PC-3 (cell line): Measurements from ENCODE around the gene FAM221A. TPM values are rescaled to one million over a fixed set of nuclear protein-coding genes. Genes with fewer than 3 reads are reported as not detected.

ENCODE experiments used
- ATAC-seq: fragments of 200-7000 bp; cut with Tn5 transposase; 2 replicates; pipeline ENCODE4 v1.9.1; 2020; ENCODE audit warnings: mild to moderate bottlenecking, moderate library complexity
- BruUV-seq: library from RNA; stranded (reverse); fragments of 400-500 nt; replicated peaks from 2 replicates; lab custom pipeline; 2021; lab: Mats Ljungman, UMichigan
- CTCF ChIA-PET: fragments of 300-600 bp; sonication (Branson Sonifier 250); formaldehyde crosslinking; loops from one replicate; lab custom pipeline; 2022; ENCODE audit warnings: antibody characterized with exemption; lab: Charles Lee
- POLR2A ChIA-PET: fragments of 300-600 bp; sonication (Branson Sonifier 250); formaldehyde crosslinking; loops from one replicate; lab custom pipeline; 2022; ENCODE audit warnings: antibody characterized with exemption; ENCODE audit not compliant: unreplicated experiment; lab: Charles Lee
- DNase-seq: peaks from one replicate; pipeline ENCODE4 v3.0.0-alpha.2; 2015
- H2AFZ ChIP-seq: fragments of 300-600 bp; sonication (generic); 2 replicates; pipeline ENCODE4 v1.6.0; 2016; ENCODE audit warnings: antibody characterized with exemption, low read length
- H3F3A ChIP-seq: fragments of 300-600 bp; sonication (generic); one replicate; pipeline ENCODE4 v1.6.0; 2017; ENCODE audit warnings: antibody characterized with exemption, low read length, control low read depth, mild to moderate bottlenecking; ENCODE audit not compliant: unreplicated experiment
- H3K27ac ChIP-seq: fragments of 300-600 bp; sonication (generic); 2 replicates; pipeline ENCODE4 v1.5.1; 2016; ENCODE audit warnings: mild to moderate bottlenecking, low read length
- H3K27me3 ChIP-seq: fragments of 300-600 bp; sonication (generic); 2 replicates; pipeline ENCODE4 v1.6.1; 2016; ENCODE audit warnings: low read length, mixed read lengths
- H3K36me3 ChIP-seq: fragments of 300-600 bp; sonication (generic); 2 replicates; pipeline ENCODE4 v1.6.1; 2016; ENCODE audit warnings: low read depth, mixed run types, low read length, mixed read lengths
- H3K4me1 ChIP-seq: fragments of 300-600 bp; sonication (generic); 2 replicates; pipeline ENCODE4 v1.5.1; 2016; ENCODE audit warnings: low read length; ENCODE audit not compliant: insufficient read depth
- H3K4me2 ChIP-seq: fragments of 300-600 bp; sonication (generic); 2 replicates; pipeline ENCODE4 v1.6.0; 2016; ENCODE audit warnings: low read length
- H3K4me3 ChIP-seq: fragments of 300-600 bp; sonication (generic); 2 replicates; pipeline ENCODE4 v1.5.1; 2016; ENCODE audit warnings: mild to moderate bottlenecking, low read length, mixed read lengths
- H3K79me2 ChIP-seq: fragments of 300-600 bp; sonication (generic); 2 replicates; pipeline ENCODE4 v1.6.1; 2017; ENCODE audit warnings: low read length, mixed read lengths
- H3K9ac ChIP-seq: fragments of 300-600 bp; sonication (generic); 2 replicates; pipeline ENCODE4 v1.6.0; 2016; ENCODE audit warnings: mild to moderate bottlenecking, low read length
- H3K9me2 ChIP-seq: fragments of 300-600 bp; sonication (generic); replicated peaks from 2 replicates; pipeline ENCODE4 v1.6.1; 2016; ENCODE audit warnings: mixed run types, low read length, mixed read lengths
- H3K9me3 ChIP-seq: fragments of 300-600 bp; sonication (generic); 2 replicates; pipeline ENCODE4 v1.6.1; 2016; ENCODE audit warnings: low read length, mixed read lengths
- H4K20me1 ChIP-seq: fragments of 300-600 bp; sonication (generic); 2 replicates; pipeline ENCODE4 v1.6.1; 2016; ENCODE audit warnings: low read length, mixed read lengths
- EZH2 ChIP-seq: fragments of 300-600 bp; sonication (generic); IDR thresholded peaks from one replicate; pipeline ENCODE4 v1.6.1; 2017; ENCODE audit warnings: antibody characterized with exemption, mild to moderate bottlenecking, low read length; ENCODE audit not compliant: unreplicated experiment
- EZH2phosphoT487 ChIP-seq: fragments of 300-600 bp; sonication (generic); IDR thresholded peaks from 2 replicates; pipeline ENCODE4 v1.6.1; 2018; ENCODE audit warnings: mild to moderate bottlenecking, antibody characterized with exemption, low read length, borderline replicate concordance
- intact Hi-C: fragments of 100-400 bp; cut with micrococcal nuclease; formaldehyde crosslinking; loops from 2 replicates; pipeline ENCODE4 v1.9.0; 2023
- total RNA-seq: library from RNA; depleted of rRNA; stranded (reverse); fragments of >200 nt; gene quantifications from 2 replicates; pipeline ENCODE4 v1.2.3, GENCODE V29; 2014
- TF ChIP-seq, protein P1 (sequence below): fragments of 300-600 bp; sonication (generic); conservative IDR thresholded peaks from 2 replicates; pipeline ENCODE4 v1.5.1; 2017; ENCODE audit warnings: antibody characterized with exemption, low read depth, mild to moderate bottlenecking, low read length

The FAM221A gene
- total RNA-seq, 1 experiment from 2014 or later = 5.6 TPM

GRCh38 chr7:23658831-23659427 lies 21.1 kb upstream of the FAM221A start:
- CTCF ChIA-PET = no interaction called here
- no peaks in the 10 kb centered on the region for H4K20me1 ChIP-seq
- H3K9me3 ChIP-seq = peaks cover 9% of the 10 kb centered on the region; the same call in 1 of the 2 replicates
- no peaks in the 10 kb centered on the region for H3K79me2 ChIP-seq
- BruUV-seq = no TSS peak
- H3K27ac ChIP-seq = no peak overlapping the region
- no peaks in the 10 kb centered on the region for H3F3A ChIP-seq
- DNase-seq (no peak), ATAC-seq (no peak)
- H3K4me2 ChIP-seq = no peak overlapping the region
- no peak overlapping the region for H3K9ac ChIP-seq
- intact Hi-C loops = no loop called here
- H3K4me1 ChIP-seq = no peaks in the 10 kb centered on the region
- no peak overlapping the region for H3K4me3 ChIP-seq
- H3K9me2 ChIP-seq = no peaks in the 10 kb centered on the region
- POLR2A ChIA-PET = no interaction called here
- H2AFZ ChIP-seq = no peak overlapping the region
- H3K27me3 ChIP-seq = no peaks in the 10 kb centered on the region
- no peaks in the 10 kb centered on the region; the same call in 1 of the 2 replicates for H3K36me3 ChIP-seq
- TF ChIP-seq, protein P1, sequence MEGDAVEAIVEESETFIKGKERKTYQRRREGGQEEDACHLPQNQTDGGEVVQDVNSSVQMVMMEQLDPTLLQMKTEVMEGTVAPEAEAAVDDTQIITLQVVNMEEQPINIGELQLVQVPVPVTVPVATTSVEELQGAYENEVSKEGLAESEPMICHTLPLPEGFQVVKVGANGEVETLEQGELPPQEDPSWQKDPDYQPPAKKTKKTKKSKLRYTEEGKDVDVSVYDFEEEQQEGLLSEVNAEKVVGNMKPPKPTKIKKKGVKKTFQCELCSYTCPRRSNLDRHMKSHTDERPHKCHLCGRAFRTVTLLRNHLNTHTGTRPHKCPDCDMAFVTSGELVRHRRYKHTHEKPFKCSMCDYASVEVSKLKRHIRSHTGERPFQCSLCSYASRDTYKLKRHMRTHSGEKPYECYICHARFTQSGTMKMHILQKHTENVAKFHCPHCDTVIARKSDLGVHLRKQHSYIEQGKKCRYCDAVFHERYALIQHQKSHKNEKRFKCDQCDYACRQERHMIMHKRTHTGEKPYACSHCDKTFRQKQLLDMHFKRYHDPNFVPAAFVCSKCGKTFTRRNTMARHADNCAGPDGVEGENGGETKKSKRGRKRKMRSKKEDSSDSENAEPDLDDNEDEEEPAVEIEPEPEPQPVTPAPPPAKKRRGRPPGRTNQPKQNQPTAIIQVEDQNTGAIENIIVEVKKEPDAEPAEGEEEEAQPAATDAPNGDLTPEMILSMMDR = no peak
- TF ChIP-seq EZH2phosphoT487 (no peak), EZH2 (no peak)

- no peak overlapping the region for H3K4me2 ChIP-seq
- no peaks in the 10 kb centered on the region for H3K9me3 ChIP-seq
- no peak overlapping the region for H3K4me3 ChIP-seq
- intact Hi-C loops = no loop called here
- no peaks in the 10 kb centered on the region for H3K4me1 ChIP-seq
- no peaks in the 10 kb centered on the region for H4K20me1 ChIP-seq
- ChIA-PET POLR2A (no interaction called here), CTCF (no interaction called here)
- no peak overlapping the region for H3K9ac ChIP-seq
- no peak for DNase-seq
- no peak overlapping the region for H3K27ac ChIP-seq
- H3F3A ChIP-seq = no peaks in the 10 kb centered on the region
- no peaks in the 10 kb centered on the region for H3K9me2 ChIP-seq
- TF ChIP-seq EZH2phosphoT487 (no peak), EZH2 (no peak)
- TF ChIP-seq, protein P1 = no peak
- no TSS peak for BruUV-seq
- no peaks in the 10 kb centered on the region for H3K79me2 ChIP-seq
- 0 out of 2 replicates have a peak overlapping the region, but pooled peaks have one; percentile 38 for H2AFZ ChIP-seq
- ATAC-seq = no peak
- no peaks in the 10 kb centered on the region for H3K36me3 ChIP-seq
- no peaks in the 10 kb centered on the region for H3K27me3 ChIP-seq
Observed at GRCh38 chr7:23661385-23661784, 18.6 kb upstream of the FAM221A start.
